ENCODE measurements around the gene ALG10B.
A peak's percentile ranks its signal among the peaks of the same experiment; 100 is the strongest.
"Not testable (repeated sequence)": the region's sequence is repeated elsewhere in the genome, so short reads cannot be mapped to it uniquely, and the experiment has no call there.

Gene ALG10B

DNA sequence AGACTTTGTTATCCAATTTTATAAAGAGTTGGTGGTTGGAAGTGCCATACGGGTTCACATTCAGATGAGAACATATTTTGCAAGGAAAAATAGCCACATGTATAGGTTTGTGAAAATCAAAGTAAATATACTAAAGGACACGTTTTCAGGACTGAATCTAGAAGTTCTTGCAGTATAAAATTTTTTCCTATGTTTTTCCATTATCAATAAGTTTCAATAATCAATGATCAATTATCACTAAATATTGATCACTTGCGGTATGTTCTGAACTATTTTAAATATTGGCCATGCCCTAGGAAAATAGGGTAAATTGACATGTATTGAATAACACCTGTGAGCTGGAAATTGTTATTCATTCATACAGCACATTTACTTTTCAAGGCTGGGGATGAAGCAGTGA lies 25.9 kb downstream of the ALG10B start:
- in situ Hi-C loops (cut with MboI; ENCODE audit: low sequenced_read_pairs, unreplicated experiment), result loop anchor here (10.0 to 25.0 kb wide), 3 partner anchors 345 to 920 kb away; no protein-coding TSS in a partner anchor
- DNase-seq (ENCODE audit: low spot score), result no peak
- TF ChIP-seq, protein P1, sequence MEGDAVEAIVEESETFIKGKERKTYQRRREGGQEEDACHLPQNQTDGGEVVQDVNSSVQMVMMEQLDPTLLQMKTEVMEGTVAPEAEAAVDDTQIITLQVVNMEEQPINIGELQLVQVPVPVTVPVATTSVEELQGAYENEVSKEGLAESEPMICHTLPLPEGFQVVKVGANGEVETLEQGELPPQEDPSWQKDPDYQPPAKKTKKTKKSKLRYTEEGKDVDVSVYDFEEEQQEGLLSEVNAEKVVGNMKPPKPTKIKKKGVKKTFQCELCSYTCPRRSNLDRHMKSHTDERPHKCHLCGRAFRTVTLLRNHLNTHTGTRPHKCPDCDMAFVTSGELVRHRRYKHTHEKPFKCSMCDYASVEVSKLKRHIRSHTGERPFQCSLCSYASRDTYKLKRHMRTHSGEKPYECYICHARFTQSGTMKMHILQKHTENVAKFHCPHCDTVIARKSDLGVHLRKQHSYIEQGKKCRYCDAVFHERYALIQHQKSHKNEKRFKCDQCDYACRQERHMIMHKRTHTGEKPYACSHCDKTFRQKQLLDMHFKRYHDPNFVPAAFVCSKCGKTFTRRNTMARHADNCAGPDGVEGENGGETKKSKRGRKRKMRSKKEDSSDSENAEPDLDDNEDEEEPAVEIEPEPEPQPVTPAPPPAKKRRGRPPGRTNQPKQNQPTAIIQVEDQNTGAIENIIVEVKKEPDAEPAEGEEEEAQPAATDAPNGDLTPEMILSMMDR (IDR thresholded peaks at IDR 0.05; ENCODE audit: borderline replicate concordance, control extremely low read depth, extremely low read depth, insufficient read depth, missing control alignments), result no peak

GRCh38 chr12:38343256-38343655 lies 26.7 kb downstream of the ALG10B start:
- in situ Hi-C loops (cut with MboI; ENCODE audit: low sequenced_read_pairs, unreplicated experiment), result loop anchor here (10.0 to 25.0 kb wide), 3 partner anchors 344 to 919 kb away; no protein-coding TSS in a partner anchor
- not testable (repeated sequence) for DNase-seq (ENCODE audit: low spot score)

- in situ Hi-C loops (cut with MboI; ENCODE audit: low sequenced_read_pairs, unreplicated experiment), result loop anchor here (10.0 to 25.0 kb wide), 3 partner anchors 343 to 918 kb away; no protein-coding TSS in a partner anchor
- not testable (repeated sequence) for DNase-seq (ENCODE audit: low spot score)
These were observed 27.3 kb downstream of the ALG10B start for GRCh38 chr12:38343916-38344315.

GRCh38 chr12:38350342-38351174 lies 34.0 kb downstream of the ALG10B start:
- TF ChIP-seq, protein P1 (IDR thresholded peaks at IDR 0.05; ENCODE audit: borderline replicate concordance, control extremely low read depth, extremely low read depth, insufficient read depth, missing control alignments), result no peak
- in situ Hi-C loops (cut with MboI; ENCODE audit: low sequenced_read_pairs, unreplicated experiment), result no loop called here
- peak; percentile 36 for DNase-seq (ENCODE audit: low spot score)

DNA sequence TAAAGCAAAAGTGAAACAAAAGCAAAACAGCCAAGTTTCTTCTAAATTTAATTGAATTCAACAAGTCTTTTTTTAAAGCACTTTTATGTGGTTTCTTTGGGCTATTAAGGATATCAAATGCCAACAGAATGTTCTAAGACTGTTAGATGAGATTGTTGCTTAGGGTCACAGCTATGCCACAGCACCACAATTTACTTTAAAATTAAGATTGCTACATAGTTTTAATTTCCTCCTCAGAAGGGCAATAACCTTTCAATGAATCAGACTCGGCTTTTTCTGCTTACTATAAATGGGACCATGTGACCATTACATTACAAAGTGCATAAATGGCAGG lies 34.6 kb downstream of the ALG10B start:
- in situ Hi-C loops (cut with MboI; ENCODE audit: low sequenced_read_pairs, unreplicated experiment), result not testable (repeated sequence)

DNA sequence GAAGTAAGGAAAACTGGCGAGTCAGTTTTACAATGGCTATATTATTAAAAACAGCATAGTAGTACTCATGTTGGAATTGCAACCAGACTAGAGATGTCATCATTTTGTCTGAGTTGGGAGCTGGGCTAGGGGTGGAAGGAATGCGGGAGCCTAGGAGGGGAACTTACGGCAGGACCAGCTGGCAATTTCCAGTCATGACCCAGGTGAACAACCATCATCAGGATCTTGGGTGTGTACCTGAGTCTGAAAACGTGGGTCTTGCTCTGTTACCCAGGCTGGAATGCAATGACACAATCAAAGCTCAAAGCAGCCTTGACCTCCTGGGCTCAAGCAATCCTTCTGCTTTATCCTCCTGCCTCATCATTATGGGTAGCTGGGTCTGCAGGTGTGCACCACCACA lies 50.9 kb downstream of the ALG10B start:
- in situ Hi-C loops (cut with MboI; ENCODE audit: low sequenced_read_pairs, unreplicated experiment), result no loop called here
- DNase-seq (ENCODE audit: low spot score), result no peak
- TF ChIP-seq, protein P1 (IDR thresholded peaks at IDR 0.05; ENCODE audit: borderline replicate concordance, control extremely low read depth, extremely low read depth, insufficient read depth, missing control alignments), result no peak

More for the DNA sequence above, 34.6 kb downstream of the ALG10B start:
- not testable (repeated sequence) for DNase-seq (ENCODE audit: low spot score)

- in situ Hi-C loops (cut with MboI; ENCODE audit: low sequenced_read_pairs, unreplicated experiment), result no loop called here
These were observed 53.7 kb downstream of the ALG10B start for GRCh38 chr12:38370311-38370710.

DNA sequence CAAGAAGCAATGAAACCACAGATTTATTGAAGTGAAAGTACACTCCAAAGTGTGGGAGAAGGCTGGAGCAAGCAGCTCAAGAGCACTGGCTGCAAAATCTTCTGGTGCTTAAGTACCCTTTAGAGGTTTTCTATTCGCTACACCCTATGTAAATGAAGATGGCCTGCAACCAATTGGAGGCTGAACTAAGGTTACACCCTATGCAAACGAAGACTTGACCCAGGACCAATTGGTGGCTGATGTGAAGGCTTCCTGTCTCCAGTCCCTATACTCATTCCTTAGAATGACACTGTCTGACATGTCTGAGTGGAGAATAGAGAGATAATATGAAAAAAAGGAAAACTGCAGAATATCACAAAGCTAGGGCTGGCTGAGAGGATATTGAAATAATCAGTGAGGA lies 57.2 kb downstream of the ALG10B start:
- TF ChIP-seq, protein P1 (IDR thresholded peaks at IDR 0.05; ENCODE audit: borderline replicate concordance, control extremely low read depth, extremely low read depth, insufficient read depth, missing control alignments), result no peak
- in situ Hi-C loops (cut with MboI; ENCODE audit: low sequenced_read_pairs, unreplicated experiment), result no loop called here
- no peak for DNase-seq (ENCODE audit: low spot score)

More at GRCh38 chr12:38370311-38370710, 53.7 kb downstream of the ALG10B start:
- no peak for DNase-seq (ENCODE audit: low spot score)
- TF ChIP-seq, protein P1 (IDR thresholded peaks at IDR 0.05; ENCODE audit: borderline replicate concordance, control extremely low read depth, extremely low read depth, insufficient read depth, missing control alignments), result no peak
